ENCODE data around the gene CAP2.

DNA sequence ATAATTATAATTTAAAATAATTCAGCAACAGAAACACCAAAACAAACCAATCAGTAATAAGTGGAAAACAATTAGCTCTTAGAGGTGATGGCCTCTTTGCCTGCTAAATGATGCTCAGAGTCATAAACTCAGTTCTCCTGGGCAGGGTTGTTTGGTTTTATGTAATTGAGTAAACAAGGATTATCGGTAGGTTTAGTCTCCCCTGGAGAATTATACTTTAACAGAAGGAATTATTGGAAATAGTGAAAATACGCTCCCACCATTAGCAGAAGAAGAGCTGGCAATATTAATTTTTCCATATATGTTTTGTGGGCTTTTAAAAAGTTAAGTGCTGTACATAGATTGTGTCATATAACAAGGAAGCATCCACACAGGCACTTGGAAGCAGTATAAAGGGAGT, 27.0 kb downstream of the CAP2 start:
- TF ChIP-seq SUZ12 (IDR thresholded peaks at IDR 0.05; ENCODE audit: extremely low read depth, insufficient read depth, insufficient read length) (no peak), YY1 (IDR thresholded peaks at IDR 0.05; ENCODE audit: insufficient read depth, insufficient read length) (no peak), ZNF274 (IDR thresholded peaks at IDR 0.05; ENCODE audit: low read depth, low read length) (no peak)
